Peyer's patch (tissue), 4 donors: ENCODE measurements around the gene CDKAL1.

ENCODE experiments used
- CTCF ChIP-seq, 6 experiments: fragments of 450-650 bp in 4 of 6; fragments of 200-600 bp in 2 of 6; sonication (generic) in 1 of 6; IDR thresholded peaks; one replicate each; pipeline ENCODE4 v1.5.1; 2017 to 2019; ENCODE audit warnings: antibody characterized with exemption in 6 of 6, mild to moderate bottlenecking in 3 of 6, moderate library complexity in 1 of 6
- POLR2A ChIP-seq, 2 donors: fragments of 450-650 bp; IDR thresholded peaks; one replicate each; pipeline ENCODE4 v1.5.1; 2017; ENCODE audit warnings: antibody characterized with exemption in 2 of 2, mild to moderate bottlenecking in 2 of 2, moderate library complexity in 2 of 2

- TF ChIP-seq CTCF (IDR thresholded peaks at IDR 0.05) (no peak), POLR2A (IDR thresholded peaks at IDR 0.05) (no peak)
These were observed 74.6 kb downstream of the CDKAL1 start for GRCh38 chr6:20608905-20609304.
